Stimulated activated CD8-positive, alpha-beta memory T cell treated with anti-CD3 and anti-CD28 coated beads, Interleukin-7, amount 100 ng/mL, for 24 hours (primary cell): ENCODE results near the gene UBE2G2.
A peak's percentile ranks its signal among the peaks of the same experiment; 100 is the strongest.

ENCODE experiments used
- DNase-seq: peaks from one replicate; pipeline ENCODE4 v3.0.0-alpha.2; 2020; ENCODE audit warnings: low read depth

UBE2G2 gene, protein sequence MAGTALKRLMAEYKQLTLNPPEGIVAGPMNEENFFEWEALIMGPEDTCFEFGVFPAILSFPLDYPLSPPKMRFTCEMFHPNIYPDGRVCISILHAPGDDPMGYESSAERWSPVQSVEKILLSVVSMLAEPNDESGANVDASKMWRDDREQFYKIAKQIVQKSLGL

DNA sequence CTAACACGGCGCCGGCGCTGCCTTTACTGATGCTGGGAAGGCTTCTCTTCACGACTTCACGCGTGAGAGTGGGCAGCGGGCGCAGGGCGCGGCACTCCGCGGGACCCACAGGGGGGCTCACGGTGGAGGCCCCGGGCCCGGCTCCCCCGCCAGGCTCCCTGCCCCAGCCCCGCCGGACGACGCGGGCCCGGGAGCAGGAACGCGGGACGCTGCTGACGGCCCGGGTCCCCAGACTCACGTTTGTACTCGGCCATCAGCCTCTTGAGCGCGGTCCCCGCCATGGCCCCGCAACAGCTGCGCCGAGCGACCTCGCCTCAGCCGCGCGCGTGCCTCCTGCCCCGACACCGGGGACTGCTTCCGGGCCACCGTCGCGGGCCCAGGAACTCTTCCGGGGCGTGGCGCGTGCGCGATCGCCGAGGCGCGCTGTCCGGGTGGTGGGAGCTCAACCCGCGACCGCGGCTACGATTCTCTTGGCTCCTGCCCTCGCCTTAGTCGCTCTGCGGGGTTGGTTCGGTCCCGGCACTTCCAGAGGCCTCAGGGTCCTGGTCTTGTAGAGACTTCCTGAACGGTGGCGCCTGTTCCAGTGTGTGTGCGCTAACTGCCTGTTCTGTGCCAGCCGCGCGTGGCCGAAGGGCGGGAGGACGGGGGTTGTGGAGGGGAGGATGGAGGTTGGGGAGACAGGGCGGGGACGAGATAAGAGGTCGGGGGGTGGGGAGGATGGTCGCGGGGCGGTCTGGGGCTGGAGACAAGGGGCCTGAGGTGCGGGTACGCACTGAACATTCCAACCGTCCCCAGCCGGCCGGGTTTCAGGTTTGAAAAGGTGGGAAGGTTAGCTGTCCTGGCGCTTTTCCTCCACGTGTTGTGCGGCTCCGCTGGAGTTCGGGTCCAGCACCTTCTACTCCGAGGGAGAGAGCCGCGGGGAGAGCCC is at the start of gene UBE2G2:
Gene UBE2G2 (minus strand): TSS at position 353 of the 928 bp plus-strand sequence. CDS start 72 bp downstream, at position 281.
- DNase-seq: peak; percentile 70

DNA sequence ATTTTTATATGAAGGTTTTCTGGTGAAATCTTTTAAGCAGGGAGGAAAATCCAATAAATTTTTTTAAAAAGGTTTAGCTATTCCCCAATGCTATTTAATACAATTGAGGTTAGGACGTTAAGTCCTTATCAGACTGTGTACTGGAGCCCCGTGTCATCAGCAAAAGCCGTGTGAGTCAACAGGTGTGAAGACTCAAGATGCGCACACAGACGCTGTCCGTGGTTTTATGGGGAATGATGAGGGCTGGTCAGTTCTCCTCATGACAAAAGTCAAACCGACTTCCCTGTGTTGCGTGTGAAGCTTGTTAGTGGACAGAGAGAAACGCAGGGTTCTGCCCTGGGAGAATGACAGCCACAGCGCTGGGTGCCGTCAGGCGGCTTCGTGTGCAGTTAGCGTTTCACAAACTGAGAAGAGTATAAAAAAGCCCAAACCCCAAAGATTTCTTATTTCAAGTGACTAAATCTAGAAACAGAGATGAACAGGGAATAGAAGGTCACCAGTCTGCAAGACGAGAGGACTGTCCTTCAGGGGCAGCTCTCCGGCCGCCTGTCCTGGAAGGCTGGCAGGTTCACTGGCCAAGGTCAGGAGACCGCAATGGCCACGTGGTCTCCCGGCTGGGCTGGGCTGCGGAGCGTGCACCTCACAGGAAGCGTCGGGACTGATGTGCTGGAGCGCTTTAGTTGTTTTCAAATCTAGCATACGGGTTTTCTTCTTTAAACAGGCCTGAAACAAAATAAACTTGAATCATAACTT is 49.5 kb upstream of the UBE2G2 start:
- no peak for DNase-seq

DNA sequence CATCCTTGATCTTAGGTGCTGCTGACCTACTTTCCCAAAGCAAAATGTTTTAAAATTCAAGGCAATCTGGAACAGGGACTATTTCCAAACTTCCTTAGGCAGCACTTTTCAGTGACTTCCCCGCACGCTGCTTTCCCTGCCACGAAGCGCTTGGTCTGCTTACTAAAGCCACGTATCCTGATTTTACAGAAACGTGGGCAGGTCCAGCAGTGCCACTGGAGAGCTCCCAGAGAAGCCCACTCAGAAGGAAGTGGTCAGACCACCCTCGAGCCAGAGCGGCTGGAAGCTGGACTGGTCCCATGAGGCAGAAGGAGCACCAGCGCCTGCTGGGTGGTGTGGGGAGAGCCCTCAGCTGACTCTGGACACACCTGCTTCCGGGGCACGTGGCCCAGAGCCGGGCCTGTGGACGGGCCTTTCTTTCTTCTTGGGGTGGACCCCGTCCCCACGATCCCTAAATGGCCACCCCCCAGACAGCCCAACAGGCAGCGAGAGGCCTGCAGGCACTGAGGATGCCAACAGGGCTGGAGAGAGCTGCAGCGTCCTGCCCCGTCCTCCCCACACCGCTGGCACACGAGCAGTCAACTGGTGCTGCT is 48.7 kb upstream of the UBE2G2 start:
- no peak for DNase-seq

DNA sequence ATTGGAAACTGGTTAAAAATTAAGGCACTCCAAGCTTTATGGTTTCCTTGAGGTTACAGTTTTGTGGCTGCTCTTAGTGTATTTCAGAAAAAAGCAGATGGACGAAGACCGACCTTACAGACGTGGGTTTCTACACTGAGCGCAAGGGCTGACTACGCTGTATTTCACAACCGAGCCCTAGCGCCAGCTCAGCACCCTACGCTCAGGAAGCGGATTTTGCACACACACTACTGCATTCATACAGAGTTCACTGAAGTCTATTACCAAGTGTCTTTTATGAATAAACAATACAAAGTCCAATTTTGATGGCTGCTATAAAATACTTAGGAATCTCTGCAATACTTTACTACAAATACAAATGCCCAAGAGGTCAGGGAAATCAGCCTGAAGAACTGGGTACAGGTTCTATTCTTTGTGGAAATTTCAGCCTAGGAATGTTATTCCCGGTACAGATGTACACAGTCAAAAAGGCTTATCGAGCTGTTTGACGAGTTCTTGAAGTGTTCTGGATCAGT is 48.1 kb upstream of the UBE2G2 start:
- DNase-seq: no peak

DNA sequence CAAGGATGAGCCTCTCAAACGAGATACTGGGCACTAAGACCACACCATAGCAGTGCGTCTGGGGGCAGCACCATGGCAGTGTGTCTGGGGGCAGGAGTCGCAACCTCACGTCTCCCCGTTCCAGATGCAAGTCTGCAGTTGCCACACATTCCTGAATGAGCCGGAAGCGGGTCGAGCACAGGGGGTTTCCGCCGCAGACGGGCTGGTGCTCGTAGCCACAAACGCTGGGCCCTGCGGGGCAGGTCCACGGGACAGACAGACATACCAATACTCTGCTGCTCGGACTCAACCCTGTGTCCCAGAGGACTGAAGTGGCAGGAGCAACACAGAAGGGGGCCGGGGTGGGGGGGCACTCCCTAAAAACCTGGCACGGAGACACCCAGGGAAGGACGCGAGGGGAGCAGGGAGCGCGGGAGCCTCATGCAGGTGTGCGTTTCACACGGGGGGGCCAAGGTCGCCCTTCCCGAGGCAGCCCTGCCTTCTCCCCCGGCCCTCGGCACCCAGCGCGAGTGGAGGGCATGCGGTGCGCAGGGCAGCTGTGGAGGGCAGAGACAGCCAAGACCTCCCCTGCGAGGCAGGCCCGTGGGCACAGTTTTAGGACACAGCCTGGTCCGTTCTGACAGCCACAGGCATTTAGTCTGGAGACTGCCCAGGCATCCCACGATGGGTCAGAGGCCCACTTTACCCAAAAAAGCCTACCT is 47.4 kb upstream of the UBE2G2 start:
- no peak for DNase-seq

DNA sequence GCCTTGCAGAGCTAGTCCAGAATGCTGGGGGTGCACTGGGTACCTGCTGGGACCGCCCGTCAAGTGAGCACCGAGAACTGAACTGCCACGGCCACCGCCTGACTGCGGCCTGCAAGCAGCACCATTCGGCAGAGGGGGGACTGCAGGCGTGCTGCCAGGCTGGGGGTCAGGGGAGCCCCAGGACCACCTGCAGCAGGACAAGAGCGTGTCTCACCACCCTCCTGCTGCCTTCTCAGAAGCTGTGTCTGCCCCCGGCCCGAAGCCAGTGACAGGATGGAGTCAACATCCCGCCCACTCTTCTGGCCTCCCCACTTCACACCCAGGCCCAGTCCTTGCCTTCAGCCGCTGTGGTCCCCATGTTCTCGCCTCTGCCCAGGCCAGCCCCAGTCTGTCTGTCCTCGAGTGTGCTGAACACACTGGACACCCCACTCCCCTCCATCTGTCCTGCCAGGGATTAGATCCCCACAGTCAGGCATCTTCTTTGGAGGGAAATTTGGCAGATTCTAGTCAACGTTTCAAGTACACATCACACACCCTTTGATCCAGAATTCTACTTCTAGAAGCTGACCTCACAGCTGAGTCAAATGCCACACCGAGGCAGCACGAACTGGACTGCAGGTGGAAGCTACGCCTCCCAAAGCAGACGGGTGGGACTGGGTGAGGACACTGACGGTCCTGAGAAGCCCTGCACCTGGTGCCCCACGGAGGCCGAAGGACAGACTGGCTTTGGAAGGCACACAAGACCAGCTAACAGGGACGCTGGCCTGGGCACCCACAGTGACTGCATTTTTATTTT is 45.8 kb upstream of the UBE2G2 start:
- DNase-seq: no peak

DNA sequence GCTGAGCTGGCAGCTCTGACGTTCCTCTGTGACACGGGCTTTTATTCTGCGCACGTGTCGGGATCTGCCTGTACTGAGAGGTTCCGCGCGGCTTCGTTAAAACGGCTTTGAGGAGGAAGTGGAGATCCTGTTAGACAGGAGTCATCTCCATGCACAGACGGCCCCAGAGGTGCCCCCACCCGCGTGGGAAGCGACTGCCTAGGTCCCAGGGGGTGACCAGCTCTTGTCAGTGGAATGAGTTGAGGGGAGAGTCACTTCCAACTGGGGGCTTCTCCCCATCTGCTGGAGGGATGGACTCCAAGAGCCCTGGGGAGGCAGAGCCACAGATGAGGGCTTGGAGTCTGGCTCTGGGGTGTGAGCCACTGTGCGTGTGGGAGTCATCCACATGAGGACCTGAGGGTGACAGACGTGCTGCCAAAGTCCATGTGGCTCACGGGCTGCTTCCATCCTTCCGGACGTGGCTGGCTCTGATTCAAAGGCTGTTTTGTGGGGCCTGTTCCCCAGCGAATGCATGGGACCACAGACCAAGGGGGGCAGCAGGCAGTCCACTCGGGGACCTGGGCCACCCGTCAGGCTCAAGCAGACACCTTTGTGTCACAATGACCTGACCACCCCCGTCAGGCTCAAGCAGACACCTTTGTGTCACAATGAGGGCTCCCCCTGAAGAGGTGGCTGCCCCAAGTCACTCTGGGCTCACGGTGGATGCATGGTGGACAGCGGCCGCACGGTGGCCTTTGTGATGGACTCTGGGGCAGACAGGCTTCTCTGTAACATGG is 45.1 kb upstream of the UBE2G2 start:
- no peak for DNase-seq

DNA sequence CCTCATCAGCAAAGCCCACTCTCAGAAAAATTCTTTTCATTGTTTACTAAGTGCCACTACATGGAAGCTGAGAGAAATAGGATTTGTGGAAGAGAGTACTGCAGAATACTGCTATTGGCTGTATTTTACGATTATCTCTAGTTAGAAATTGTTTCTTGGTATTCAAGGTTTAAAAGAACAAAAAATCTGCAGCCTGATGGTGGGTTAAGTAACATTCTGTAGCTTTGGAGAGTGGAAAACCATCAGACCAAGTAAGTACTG is 44.5 kb upstream of the UBE2G2 start:
- DNase-seq: no peak

DNA sequence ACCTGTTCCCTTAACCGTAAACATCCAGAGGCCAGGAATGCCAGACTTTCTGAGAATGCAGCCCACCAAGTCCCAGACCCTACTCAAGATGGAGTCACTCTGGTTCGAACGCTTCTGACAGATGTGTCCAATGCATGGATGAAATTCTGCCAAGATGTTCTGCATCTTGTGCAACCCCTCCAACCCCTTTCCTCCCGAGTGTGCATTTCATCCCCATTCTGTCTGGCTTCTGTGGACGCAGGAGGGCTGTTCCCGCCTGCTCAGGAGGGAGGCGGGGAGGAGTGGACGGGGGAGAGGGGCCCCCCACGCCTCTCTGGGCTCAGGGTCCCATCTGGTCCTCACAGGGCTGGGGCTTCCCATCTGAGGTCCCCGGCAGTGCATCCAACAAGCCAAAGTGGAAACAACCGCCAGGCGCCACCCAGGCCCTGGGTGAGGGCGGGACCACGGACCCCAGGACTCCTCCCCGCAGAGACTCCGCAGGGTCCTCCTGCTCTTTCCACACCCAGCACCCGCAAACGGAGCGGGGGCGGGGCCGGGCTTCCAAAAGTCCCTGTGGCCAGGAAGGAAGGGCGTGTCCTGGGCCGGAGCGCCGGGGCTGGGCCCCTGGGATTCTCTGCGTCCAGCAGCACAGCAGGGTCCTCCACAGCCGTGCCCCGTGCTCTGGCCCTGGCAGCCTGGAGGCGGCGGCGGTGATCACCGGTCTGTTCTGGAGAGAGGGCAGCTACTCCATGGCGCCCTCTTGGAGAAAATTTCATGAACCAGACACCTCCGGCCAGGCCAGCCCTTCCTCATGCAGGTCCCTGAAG is 44.0 kb upstream of the UBE2G2 start:
- peak; percentile 26 for DNase-seq

DNA sequence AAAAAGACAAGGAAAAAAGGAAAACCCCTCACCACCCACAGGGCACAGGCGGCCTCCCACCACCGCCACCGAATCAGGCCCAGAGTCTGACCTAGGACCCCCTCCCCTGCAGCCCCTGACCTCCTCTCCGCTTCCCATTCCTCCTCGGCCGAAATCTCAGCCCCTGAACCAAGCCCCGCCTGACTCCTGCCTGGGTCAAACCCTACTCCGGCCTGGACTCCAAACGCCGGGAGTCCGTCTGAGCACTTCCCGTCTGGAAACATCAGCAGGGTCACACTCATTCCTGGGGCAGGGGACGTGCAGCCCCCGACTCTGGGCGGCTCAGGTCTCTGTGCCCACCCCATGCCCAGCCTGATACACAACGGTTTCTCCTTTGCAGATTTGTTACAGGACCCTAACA is 42.6 kb upstream of the UBE2G2 start:
- no peak for DNase-seq

DNA sequence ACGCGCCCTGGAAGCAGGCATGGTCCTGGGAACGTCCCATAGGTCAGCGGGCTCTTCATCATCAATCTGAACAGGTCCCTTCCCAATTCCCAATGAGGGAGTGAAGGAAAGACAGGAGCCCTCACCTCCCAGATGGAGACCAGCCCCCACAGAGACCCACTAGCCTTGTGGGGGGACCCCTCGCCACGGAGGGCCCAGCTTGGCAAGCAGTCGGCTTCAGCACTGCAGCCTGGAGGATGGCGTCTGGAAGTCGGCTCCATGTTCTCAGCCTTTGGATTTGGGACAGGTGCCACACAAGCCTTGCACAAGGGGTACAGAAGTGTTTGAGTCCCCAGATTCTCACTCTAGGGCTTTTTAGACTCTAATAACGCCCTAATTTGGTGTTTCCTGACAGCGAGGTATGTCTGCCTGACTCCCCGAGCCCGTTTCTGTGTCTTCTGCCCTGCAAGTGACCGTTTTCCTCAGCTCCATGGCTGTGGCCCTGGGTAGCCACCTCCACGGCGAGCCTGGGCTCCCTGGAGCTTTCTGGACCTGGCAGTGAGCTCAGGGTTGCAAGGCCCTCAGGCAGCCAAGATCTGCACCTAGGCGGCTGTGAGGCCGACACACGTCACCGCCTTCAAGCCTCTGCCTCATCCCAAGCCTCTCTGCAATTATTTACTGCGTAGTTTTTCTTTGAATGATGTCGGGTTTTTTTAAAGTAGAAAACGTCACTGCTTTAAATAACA is 41.3 kb upstream of the UBE2G2 start:
- DNase-seq: no peak

DNA sequence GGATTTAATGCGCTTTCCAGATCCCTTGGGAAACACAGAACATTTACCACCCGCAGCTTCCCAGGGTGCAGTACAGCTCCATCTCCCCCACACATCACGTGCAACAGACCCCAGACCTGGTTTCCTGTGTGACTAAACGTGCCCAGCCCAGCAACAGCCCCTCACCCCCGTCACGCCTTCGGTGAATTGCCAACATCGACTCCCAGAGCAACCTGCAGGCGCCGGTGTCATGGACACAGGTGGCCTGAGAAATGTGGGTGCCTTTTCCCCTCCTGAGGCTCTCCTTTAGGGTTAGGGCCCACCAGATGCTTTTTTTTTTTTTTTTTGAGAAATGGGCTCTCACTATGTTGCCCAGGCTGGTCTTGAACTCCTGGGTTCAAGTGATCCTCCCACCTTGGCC is 40.5 kb upstream of the UBE2G2 start:
- DNase-seq: no peak

DNA sequence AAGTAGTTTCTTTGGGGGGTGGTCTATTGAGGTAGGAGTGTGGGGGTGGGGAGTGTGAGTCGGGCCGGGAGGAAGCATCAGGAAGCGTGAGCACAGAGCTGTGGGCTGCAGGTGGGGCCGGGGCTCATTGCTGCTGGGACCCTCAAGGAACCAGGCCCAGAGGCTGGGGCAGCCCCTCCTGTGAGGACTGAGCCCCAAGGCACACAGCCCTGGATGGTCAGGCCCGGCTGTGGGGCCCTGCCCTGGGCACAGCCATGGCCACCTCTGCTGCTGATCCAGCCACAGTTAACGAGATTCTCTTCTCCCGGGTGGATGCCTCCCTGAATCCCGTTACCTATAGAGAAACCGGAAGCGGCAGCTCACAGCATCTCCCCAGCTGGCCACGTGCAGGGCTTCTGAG is 39.2 kb upstream of the UBE2G2 start:
- DNase-seq: no peak

DNA sequence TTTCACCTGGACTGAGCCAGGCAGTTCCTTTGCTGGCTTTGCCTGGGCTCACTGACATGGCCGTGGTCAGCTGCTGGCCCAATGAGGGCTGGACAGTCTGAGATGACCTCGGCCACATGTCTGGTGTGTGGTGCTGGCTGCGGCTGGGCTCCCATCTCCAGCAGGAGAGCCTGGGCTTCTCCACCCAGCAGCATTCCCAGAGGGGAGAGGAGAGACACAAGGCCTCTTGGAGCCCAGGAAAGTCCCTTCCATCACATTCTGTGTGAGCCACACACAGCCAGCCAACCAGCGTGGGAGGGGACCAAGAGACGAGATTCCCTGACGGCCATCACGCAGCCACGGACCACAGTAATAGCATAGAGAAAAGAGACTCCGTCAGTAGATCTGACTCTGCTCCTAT is 37.3 kb upstream of the UBE2G2 start:
- DNase-seq: no peak

DNA sequence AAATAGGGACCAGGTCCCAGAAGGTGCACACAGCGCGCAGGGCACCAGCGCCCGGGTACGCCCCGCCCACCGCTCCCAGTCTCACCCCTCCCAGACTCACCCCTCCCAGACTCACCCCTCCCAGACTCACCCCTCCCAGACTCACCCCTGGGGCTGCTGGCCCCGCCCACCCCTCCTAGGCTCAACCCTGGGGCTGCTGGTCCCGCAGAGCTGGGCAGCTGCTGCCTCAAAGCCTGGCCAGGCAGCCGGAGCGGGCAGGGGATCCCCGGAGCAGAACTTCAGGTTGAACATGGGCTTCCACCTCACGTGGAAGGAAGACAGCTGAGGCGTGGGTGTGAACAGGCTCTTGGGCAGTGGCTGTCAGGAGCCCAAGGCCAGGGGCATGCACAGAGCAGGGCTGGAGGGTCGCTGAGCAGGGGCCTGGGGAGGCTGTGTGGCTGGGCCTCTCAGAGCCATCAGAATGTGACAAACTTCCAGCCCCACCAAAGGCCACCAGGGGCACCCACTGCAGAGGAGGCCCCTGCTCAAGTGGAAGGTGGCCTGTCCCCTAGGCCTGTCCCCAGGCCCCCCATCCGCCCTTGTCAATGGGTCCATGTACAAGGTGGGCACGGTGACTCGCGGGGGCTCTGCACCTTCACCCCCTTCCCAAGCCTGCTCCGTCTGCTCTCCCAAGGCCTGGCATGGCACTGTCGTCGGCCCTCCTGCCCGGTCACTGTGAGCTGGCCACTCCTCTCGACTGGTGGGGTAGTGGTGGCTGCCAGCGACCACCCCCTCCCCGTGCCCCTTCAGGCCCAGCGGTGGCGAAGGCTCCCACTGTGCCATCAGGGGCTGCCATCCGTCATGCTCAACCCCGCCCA is 36.6 kb upstream of the UBE2G2 start:
- DNase-seq: no peak

DNA sequence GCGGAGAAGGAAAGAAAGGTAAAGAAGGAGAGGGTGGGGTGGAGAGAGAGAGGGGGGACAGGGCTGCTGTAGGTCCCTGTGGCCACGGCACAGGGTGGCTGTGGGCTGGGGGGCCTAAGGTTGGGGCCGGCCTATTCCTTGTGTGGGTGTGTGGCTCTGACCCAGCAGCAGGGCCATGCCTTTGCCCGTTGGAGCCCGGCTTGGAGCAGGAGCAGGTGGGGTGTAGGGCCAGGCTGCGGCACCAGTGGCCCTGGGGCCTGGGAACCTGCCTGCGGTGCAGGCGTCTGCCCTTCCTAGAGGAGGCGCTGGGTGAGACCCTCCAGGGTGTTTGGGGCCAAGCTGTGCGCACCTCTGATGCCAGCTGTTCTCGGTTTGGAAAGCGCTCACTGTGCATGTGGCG is 35.9 kb upstream of the UBE2G2 start:
- DNase-seq: no peak

DNA sequence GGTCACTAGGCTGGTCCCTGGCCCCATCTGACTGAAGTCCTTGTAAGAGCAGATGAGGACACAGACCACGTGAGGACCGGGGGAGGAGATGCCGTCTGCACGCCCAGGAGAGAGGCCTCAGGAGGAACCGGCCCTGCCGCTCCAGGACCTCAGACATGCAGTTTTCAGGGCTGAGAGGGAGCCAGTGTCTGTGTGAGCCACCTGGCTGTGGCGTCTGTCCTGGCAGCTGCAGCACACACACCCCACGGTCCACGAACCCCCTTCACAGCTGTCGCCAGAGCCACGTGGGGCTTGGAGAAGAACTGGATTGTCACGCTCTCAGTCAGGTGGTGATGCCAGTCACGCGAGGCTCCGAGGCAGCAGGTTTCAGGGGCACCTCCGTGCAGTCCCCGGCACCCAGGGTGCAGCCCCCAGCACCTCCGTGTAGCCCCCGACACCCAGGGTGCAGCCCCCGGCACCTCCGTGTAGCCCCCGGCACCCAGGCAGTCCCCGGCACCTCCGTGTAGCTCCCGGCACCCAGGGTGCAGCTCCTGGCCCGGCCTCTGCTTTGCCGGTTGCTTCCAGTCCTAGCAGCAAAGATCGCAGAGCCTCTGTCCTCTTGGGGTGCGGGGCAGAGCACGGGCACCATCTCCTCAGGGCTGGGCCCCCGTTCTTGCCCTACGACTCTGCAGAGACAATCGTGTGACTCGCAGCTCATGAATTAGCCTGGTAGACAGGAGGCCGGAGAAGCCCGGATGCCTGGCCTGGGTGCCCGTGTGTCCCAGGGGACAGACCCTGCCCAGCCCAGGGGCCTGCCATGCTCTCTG is 35.2 kb upstream of the UBE2G2 start:
- DNase-seq: no peak
